HCT116 (cell line): Measurements from ENCODE around the gene LANCL3. TPM values are rescaled to one million over a fixed set of nuclear protein-coding genes. Genes with fewer than 3 reads are reported as not detected.
A peak's percentile ranks its signal among the peaks of the same experiment; 100 is the strongest.

Experiments used
- ATAC-seq: fragments of 200-7000 bp; cut with Tn5 transposase; 2 replicates; pipeline ENCODE4 v1.9.1; 2020; ENCODE audit warnings: mild to moderate bottlenecking, moderate library complexity
- BruUV-seq: library from RNA; stranded (reverse); fragments of 400-500 nt; replicated peaks from 2 replicates; lab custom pipeline; 2021; lab: Mats Ljungman, UMichigan
- CTCF ChIA-PET: fragments of 300-600 bp; sonication (Branson Sonifier 250); formaldehyde crosslinking; loops from one replicate; lab custom pipeline; 2021; ENCODE audit warnings: antibody characterized with exemption; lab: Charles Lee
- POLR2A ChIA-PET: fragments of 300-600, 350-600 bp; sonication (Branson Sonifier 250); formaldehyde crosslinking; loops from one replicate; lab custom pipeline; 2021; ENCODE audit warnings: antibody characterized with exemption; lab: Charles Lee
- RAD21 ChIA-PET, 2 experiments: fragments of 300-600 bp; sonication (Branson Sonifier 250); formaldehyde crosslinking; loops; one replicate each; lab custom pipeline; 2023; ENCODE audit warnings: low total read pairs in 2 of 2; ENCODE audit not compliant: uncharacterized antibody in 2 of 2, unreplicated experiment in 2 of 2, low non-redundant PET in 1 of 2; lab: Charles Lee
- DNase-seq: peaks from one replicate; pipeline ENCODE4 v3.0.0-alpha.2; 2010; ENCODE audit warnings: low read depth, low spot score
- H2AFZ ChIP-seq: fragments of 200-600 bp; shearing (Covaris generic), sonication (generic); 2 replicates; pipeline ENCODE4 v1.6.1; 2017; ENCODE audit warnings: low read depth, mixed run types, mixed read lengths, antibody characterized with exemption, low read length; ENCODE audit not compliant: poor library complexity, severe bottlenecking
- H3K27ac ChIP-seq: 2 replicates; pipeline ENCODE4 v1.5.1; 2012; ENCODE audit warnings: low read depth, low read length
- H3K27me3 ChIP-seq: fragments of 200-600 bp; sonication (generic); 2 replicates; pipeline ENCODE4 v1.6.1; 2016; ENCODE audit warnings: mixed run types, low read length, mixed read lengths; ENCODE audit not compliant: insufficient read depth
- H3K36me3 ChIP-seq, 2 experiments: fragments of 200-500 bp in 1 of 2; fragments of 200-600 bp in 1 of 2; sonication (Bioruptor generic) in 1 of 2; sonication (generic) in 1 of 2; 2 replicates each; pipeline versions ENCODE4 v1.5.1 to v1.6.1; 2014 to 2016; ENCODE audit warnings: low read length in 2 of 2, inconsistent platforms in 1 of 2, mixed read lengths in 1 of 2, mixed run types in 1 of 2; ENCODE audit not compliant: insufficient read depth in 2 of 2, control insufficient read depth in 1 of 2
- H3K4me1 ChIP-seq, 2 experiments: fragments of 200-600 bp in 1 of 2; sonication (generic) in 1 of 2; 2 replicates each; pipeline versions ENCODE4 v1.5.1 to v1.6.1; 2012 to 2017; ENCODE audit warnings: low read length in 2 of 2, inconsistent platforms in 1 of 2, mild to moderate bottlenecking in 1 of 2, mixed read lengths in 1 of 2, mixed run types in 1 of 2, moderate library complexity in 1 of 2; ENCODE audit not compliant: insufficient read depth in 2 of 2, control insufficient read depth in 1 of 2
- H3K4me2 ChIP-seq: fragments of 200-600 bp; sonication (generic); 2 replicates; pipeline ENCODE4 v1.6.1; 2017; ENCODE audit warnings: mixed run types, low read length, mixed read lengths
- H3K4me3 ChIP-seq, 2 experiments: fragments of 200-600 bp in 1 of 2; sonication (generic) in 1 of 2; replicated peaks in 1 of 2; 2 replicates each; pipeline ENCODE4 v1.5.1; 2011 to 2016; ENCODE audit warnings: low read length in 2 of 2, control low read depth in 1 of 2, low read depth in 1 of 2, mild to moderate bottlenecking in 1 of 2, mixed read lengths in 1 of 2, mixed run types in 1 of 2
- H3K79me2 ChIP-seq: fragments of 200-600 bp; sonication (generic); 2 replicates; pipeline ENCODE4 v1.6.1; 2017; ENCODE audit warnings: mild to moderate bottlenecking, mixed run types, low read length, moderate library complexity, mixed read lengths; ENCODE audit not compliant: insufficient read depth
- H3K9ac ChIP-seq: fragments of 200-600 bp; sonication (generic); 2 replicates; pipeline ENCODE4 v1.6.1; 2016; ENCODE audit warnings: low read length, mixed read lengths
- H3K9me2 ChIP-seq: fragments of 200-600 bp; sonication (generic), shearing (Covaris generic); 2 replicates; pipeline ENCODE4 v1.6.1; 2017; ENCODE audit warnings: mixed run types, mild to moderate bottlenecking, moderate library complexity; ENCODE audit not compliant: insufficient read depth
- H3K9me3 ChIP-seq, 2 experiments: fragments of 200-500 bp in 1 of 2; fragments of 200-600 bp in 1 of 2; sonication (Bioruptor generic) in 1 of 2; sonication (generic) in 1 of 2; 2 replicates each; pipeline ENCODE4 v1.6.1; 2014 to 2017; ENCODE audit warnings: low read length in 2 of 2, mixed read lengths in 2 of 2, inconsistent platforms in 1 of 2, low read depth in 1 of 2, mild to moderate bottlenecking in 1 of 2, mixed run types in 1 of 2, moderate library complexity in 1 of 2; ENCODE audit not compliant: control insufficient read depth in 1 of 2, insufficient read depth in 1 of 2
- H4K20me1 ChIP-seq: fragments of 200-600 bp; sonication (generic), shearing (Covaris generic); 2 replicates; pipeline ENCODE4 v1.6.1; 2017; ENCODE audit warnings: mixed run types, mild to moderate bottlenecking, moderate library complexity; ENCODE audit not compliant: insufficient read depth
- ATF3 ChIP-seq: IDR thresholded peaks from 2 replicates; pipeline ENCODE4 v1.6.1; 2012
- CBX3 ChIP-seq: IDR thresholded peaks from 2 replicates; pipeline ENCODE4 v1.6.1; 2012; ENCODE audit warnings: low read depth
- EGR1 ChIP-seq: IDR thresholded peaks from 2 replicates; pipeline ENCODE4 v1.6.1; 2012; ENCODE audit warnings: low read depth
- EZH2 ChIP-seq: fragments of 200-600 bp; sonication (generic); IDR thresholded peaks from 2 replicates; pipeline ENCODE4 v1.6.1; 2017; ENCODE audit warnings: antibody characterized with exemption, mixed run types
- FOSL1 ChIP-seq: IDR thresholded peaks from 2 replicates; pipeline ENCODE4 v1.6.1; 2012; ENCODE audit warnings: low read depth
- JUND ChIP-seq: IDR thresholded peaks from 2 replicates; pipeline ENCODE4 v1.6.1; 2012
- MAX ChIP-seq: IDR thresholded peaks from 2 replicates; pipeline ENCODE4 v1.6.1; 2012
- POLR2A ChIP-seq: IDR thresholded peaks from 2 replicates; pipeline ENCODE4 v1.7.0; 2011; ENCODE audit warnings: borderline replicate concordance; ENCODE audit not compliant: insufficient read depth, insufficient read length; ENCODE audit errors: extremely low read depth
- POLR2AphosphoS5 ChIP-seq: IDR thresholded peaks from 2 replicates; pipeline ENCODE4 v1.6.1; 2011; ENCODE audit warnings: mild to moderate bottlenecking, low read depth, low read length, moderate library complexity
- RAD21 ChIP-seq: IDR thresholded peaks from 2 replicates; pipeline ENCODE4 v1.6.1; 2012; ENCODE audit warnings: low read depth, mild to moderate bottlenecking
- SIN3A ChIP-seq: IDR thresholded peaks from 2 replicates; pipeline ENCODE4 v1.6.1; 2012; ENCODE audit warnings: low read depth
- SP1 ChIP-seq: IDR thresholded peaks from 2 replicates; pipeline ENCODE4 v1.6.1; 2012; ENCODE audit warnings: low read depth
- SRF ChIP-seq: IDR thresholded peaks from 2 replicates; pipeline ENCODE4 v1.6.1; 2012; ENCODE audit warnings: low read depth
- TCF7L2 ChIP-seq: IDR thresholded peaks from 2 replicates; pipeline ENCODE4 v1.7.0; 2011; ENCODE audit warnings: borderline replicate concordance, inconsistent platforms; ENCODE audit not compliant: insufficient read depth, insufficient read length; ENCODE audit errors: extremely low read depth
- YY1 ChIP-seq: IDR thresholded peaks from 2 replicates; pipeline ENCODE4 v1.6.1; 2011; ENCODE audit warnings: low read length, low read depth, moderate library complexity, mild to moderate bottlenecking; ENCODE audit not compliant: insufficient replicate concordance; ENCODE audit errors: extremely low read depth
- ZFX ChIP-seq: fragments of 450-650 bp; IDR thresholded peaks from 2 replicates; pipeline ENCODE4 v1.6.1; 2017
- intact Hi-C: fragments of 100-400 bp; cut with micrococcal nuclease; formaldehyde crosslinking; loops from 2 replicates; pipeline ENCODE4 v1.10.0; 2022
- total RNA-seq: library from RNA; stranded (reverse); gene quantifications from one replicate; pipeline ENCODE4 v1.2.1, GENCODE V29; 2021; ENCODE audit not compliant: unreplicated experiment

The LANCL3 gene
- total RNA-seq, 1 experiment from 2014 or later, result 2.4 TPM

- peak; percentile 71 for DNase-seq
- peak within 1 kb of the TSS; percentile 38 to 50 for H3K4me3 ChIP-seq
- no peaks in the 10 kb centered on the region for H3K27me3 ChIP-seq
- POLR2A ChIA-PET, result no interaction called here
- RAD21 ChIA-PET, result no interaction called here
- H3K79me2 ChIP-seq, result no peaks in the 10 kb centered on the region
- no peak for TF ChIP-seq SRF
- TF ChIP-seq FOSL1, result peak; percentile 55
- TF ChIP-seq MAX, result peak; percentile 70
- TF ChIP-seq YY1, result no peak
- no peak for TF ChIP-seq JUND
- no peak for TF ChIP-seq ATF3
- peak; percentile 56 for TF ChIP-seq ZFX
- TF ChIP-seq POLR2A, result peak; percentile 45
- no peak for TF ChIP-seq POLR2AphosphoS5
- TF ChIP-seq CBX3, result peak; percentile 68
- TF ChIP-seq TCF7L2, result peak; percentile 94
- TF ChIP-seq EGR1, result peak; percentile 53; the same call in 1 of the 2 replicates
- TF ChIP-seq EZH2, result no peak
- no peak for TF ChIP-seq SIN3A
- 0 out of 2 replicates have a peak, but pooled peaks have one; percentile 45 for TF ChIP-seq SP1
- no peak for TF ChIP-seq RAD21
- TF ChIP-seq, all 23 proteins: peak for 8
- CTCF ChIA-PET, result no interaction called here
- Histone ChIP-seq H3K36me3 (no peaks in the 10 kb centered on the region), H3K27ac (peak within 1 kb of the TSS; percentile 60; the same call in 1 of the 2 replicates), H3K4me2 (peak within 1 kb of the TSS; percentile 72), H3K9ac (peak within 1 kb of the TSS; percentile 44), H3K9me2 (no peaks in the 10 kb centered on the region), H2AFZ (peak within 1 kb of the TSS; percentile 78), H3K4me1 (peaks cover 11 to 24% of the 10 kb centered on the region in 2 experiments), H4K20me1 (no peaks in the 10 kb centered on the region), H3K9me3 (no peaks in the 10 kb centered on the region)
- intact Hi-C loops, result no loop called here
- no TSS peak for BruUV-seq
- ATAC-seq, result peak; percentile 95
Measured at GRCh38 chrX:37685381-37686359, 114.2 kb downstream of the LANCL3 start, which contains the start of gene XK. Gene XK (plus strand): TSS chrX:37685791. CDS start chrX:37685962, 171 bp downstream.
